B cell (primary cell): Measurements from ENCODE around the gene SLC25A21. TPM values are rescaled to one million over a fixed set of nuclear protein-coding genes. Genes with fewer than 3 reads are reported as not detected.
A peak's percentile ranks its signal among the peaks of the same experiment; 100 is the strongest.

ENCODE experiments used
- ATAC-seq: fragments of 200-7000 bp; cut with Tn5 transposase; one replicate; pipeline ENCODE4 v1.10.0; 2021; ENCODE audit warnings: low read depth, mild to moderate bottlenecking, moderate number of reproducible peaks, moderate library complexity
- CTCF ChIA-PET: fragments of 350-600 bp; sonication (Branson Sonifier 250); formaldehyde crosslinking; loops from one replicate; lab custom pipeline; 2021; ENCODE audit warnings: antibody characterized with exemption, inconsistent platforms; lab: Charles Lee
- POLR2A ChIA-PET: fragments of 350-600 bp; sonication (Branson Sonifier 250); formaldehyde crosslinking; loops from one replicate; lab custom pipeline; 2021; ENCODE audit warnings: antibody characterized with exemption; lab: Charles Lee
- DNase-seq: peaks from one replicate; pipeline ENCODE4 v3.0.0; 2013
- H2AFZ ChIP-seq: 2 replicates; pipeline ENCODE4 v1.6.1; 2012; ENCODE audit warnings: mild to moderate bottlenecking, low read depth, low read length; ENCODE audit not compliant: insufficient read depth, poor library complexity, severe bottlenecking
- H3K27ac ChIP-seq, 2 donors: 1 replicate in 1 of 2; 2 replicates in 1 of 2; pipeline ENCODE4 v1.5.1; 2012 to 2013; ENCODE audit warnings: low read length in 2 of 2, mild to moderate bottlenecking in 2 of 2, moderate library complexity in 1 of 2
- H3K27me3 ChIP-seq, 4 experiments: fragments of 200-600 bp in 1 of 4; sonication (generic) in 1 of 4; replicated peaks in 1 of 4; 1 replicate in 2 of 4; 2 replicates in 2 of 4; pipeline versions ENCODE4 v1.6.1 to v1.7.0; 2013 to 2016; ENCODE audit warnings: low read length in 3 of 4, mild to moderate bottlenecking in 2 of 4, mixed read lengths in 1 of 4, moderate library complexity in 1 of 4; ENCODE audit not compliant: insufficient read depth in 4 of 4, control insufficient read depth in 3 of 4; ENCODE audit errors: control extremely low read depth in 1 of 4
- H3K36me3 ChIP-seq, 2 experiments: replicated peaks in 1 of 2; 1 replicate in 1 of 2; 2 replicates in 1 of 2; pipeline versions ENCODE4 v1.6.1 to v1.7.1; 2013; ENCODE audit warnings: low read length in 1 of 2; ENCODE audit not compliant: insufficient read depth in 2 of 2, control insufficient read depth in 1 of 2; ENCODE audit errors: control extremely low read depth in 1 of 2, extremely low read depth in 1 of 2
- H3K4me1 ChIP-seq, 2 donors: fragments of 200-600 bp in 1 of 2; sonication (generic) in 1 of 2; 1 replicate in 1 of 2; 2 replicates in 1 of 2; pipeline versions ENCODE4 v1.5.1 to v1.6.1; 2013 to 2017; ENCODE audit warnings: low read length in 2 of 2; ENCODE audit not compliant: control insufficient read depth in 2 of 2, insufficient read depth in 2 of 2
- H3K4me2 ChIP-seq: replicated peaks from 2 replicates; pipeline ENCODE3; 2012; ENCODE audit warnings: mild to moderate bottlenecking, low read depth, low read length; ENCODE audit not compliant: poor library complexity, severe bottlenecking
- H3K4me3 ChIP-seq, 5 experiments: fragments of 200-600 bp in 1 of 5; sonication (generic) in 1 of 5; 1 replicate in 3 of 5; 2 replicates in 2 of 5; pipeline versions ENCODE4 v1.5.1 to v1.7.0; 2011 to 2016; ENCODE audit warnings: low read length in 4 of 5, mild to moderate bottlenecking in 4 of 5, low read depth in 2 of 5, control low read depth in 1 of 5, moderate library complexity in 1 of 5; ENCODE audit not compliant: insufficient read depth in 1 of 5; ENCODE audit errors: control extremely low read depth in 1 of 5, extremely low read depth in 1 of 5
- H3K79me2 ChIP-seq: fragments of 200-600 bp; sonication (generic); one replicate; pipeline ENCODE4 v1.6.0; 2016; ENCODE audit warnings: low read length; ENCODE audit not compliant: control insufficient read depth, insufficient read depth
- H3K9ac ChIP-seq: fragments of 200-600 bp; sonication (generic); 2 replicates; pipeline ENCODE4 v1.6.1; 2017; ENCODE audit warnings: mild to moderate bottlenecking, low read length, moderate library complexity
- H3K9me3 ChIP-seq, 3 donors: one replicate each; pipeline versions ENCODE4 v1.6.1 to v1.7.1; 2013; ENCODE audit warnings: low read length in 2 of 3; ENCODE audit not compliant: control insufficient read depth in 2 of 3, insufficient read depth in 1 of 3; ENCODE audit errors: control extremely low read depth in 1 of 3
- H4K20me1 ChIP-seq: 2 replicates; pipeline ENCODE4 v1.6.0; 2012; ENCODE audit warnings: mild to moderate bottlenecking, low read length; ENCODE audit not compliant: insufficient read depth, control insufficient read depth, poor library complexity, severe bottlenecking
- H3K27ac Mint-ChIP-seq: one replicate; pipeline ENCODE4 v1.8.0; 2021; ENCODE audit warnings: mixed read lengths
- H3K27me3 Mint-ChIP-seq: one replicate; pipeline ENCODE4 v1.8.0; 2021; ENCODE audit warnings: mixed read lengths
- H3K4me1 Mint-ChIP-seq: one replicate; pipeline ENCODE4 v1.8.0; 2021; ENCODE audit warnings: mixed read lengths
- H3K4me3 Mint-ChIP-seq: one replicate; pipeline ENCODE4 v1.8.0; 2021; ENCODE audit warnings: mixed read lengths
- H3K9me3 Mint-ChIP-seq: one replicate; pipeline ENCODE4 v1.8.0; 2022; ENCODE audit warnings: mixed read lengths; ENCODE audit not compliant: insufficient read depth
- CTCF ChIP-seq: fragments of 200-600 bp; IDR thresholded peaks from one replicate; pipeline ENCODE4 v1.8.0; 2022; ENCODE audit warnings: antibody characterized with exemption, mild to moderate bottlenecking
- EZH2 ChIP-seq: IDR thresholded peaks from 2 replicates; pipeline ENCODE4 v1.6.1; 2012; ENCODE audit warnings: borderline replicate concordance, low read depth, mild to moderate bottlenecking, moderate library complexity, low read length; ENCODE audit not compliant: insufficient read depth, poor library complexity, severe bottlenecking
- WGBS: methylation state at CpG from one replicate; pipeline ENCODE4 v1.1.5; 2013; ENCODE audit warnings: missing lambda C conversion rate; ENCODE audit not compliant: insufficient coverage; 5-methylcytosine and 5-hydroxymethylcytosine counted together
- intact Hi-C: fragments of 100-400 bp; cut with micrococcal nuclease; formaldehyde crosslinking; loops from one replicate; pipeline ENCODE4 v1.10.0; 2022
- polyA plus RNA-seq: library from polyadenylated mRNA; depleted of rRNA; stranded (reverse); fragments of >200 nt; gene quantifications from 2 replicates; pipeline ENCODE4 v1.2.3, GENCODE V29; 2012
- total RNA-seq, 2 donors: library from RNA; stranded (reverse); fragments of 120-200 nt in 1 of 2; gene quantifications; 1 replicate in 1 of 2; 2 replicates in 1 of 2; pipeline versions ENCODE4 v1.2.3 to v1.2.4, GENCODE V29; 2013 to 2022

SLC25A21 gene
- total and polyA plus RNA-seq, 2 donors (not counting 1 experiment from before 2014, with no cell fraction given) = not detected

- no peaks in the 10 kb centered on the region for H3K4me1 ChIP-seq
- peaks cover 0 to 8% (median 0%) of the 10 kb centered on the region in 3 donors for H3K9me3 ChIP-seq
- WGBS = 71% methylated on average over 1 of the region's 1 CpG
- peaks cover 2% of the 10 kb centered on the region for H3K9me3 Mint-ChIP-seq
- no peaks in the 10 kb centered on the region for H3K79me2 ChIP-seq
- no peak overlapping the region for H3K4me2 ChIP-seq
- no peaks in the 10 kb centered on the region for H3K27me3 Mint-ChIP-seq
- no peaks in the 10 kb centered on the region for H3K27me3 ChIP-seq
- H3K36me3 ChIP-seq = no peaks in the 10 kb centered on the region
- H3K27ac Mint-ChIP-seq = no peak overlapping the region
- H4K20me1 ChIP-seq = no peaks in the 10 kb centered on the region
- H3K4me3 Mint-ChIP-seq = no peak overlapping the region
- ChIA-PET POLR2A (no interaction called here), CTCF (no interaction called here)
- intact Hi-C loops = no loop called here
- no peak overlapping the region for H3K9ac ChIP-seq
- no peak overlapping the region for H2AFZ ChIP-seq
- no peak for DNase-seq
- no peak overlapping the region for H3K4me3 ChIP-seq
- TF ChIP-seq EZH2 = no peak
- no peak for TF ChIP-seq CTCF
- H3K27ac ChIP-seq = no peak overlapping the region
- ATAC-seq = no peak
- H3K4me1 Mint-ChIP-seq = no peaks in the 10 kb centered on the region
Measured at GRCh38 chr14:37153005-37153404, 19.4 kb downstream of the SLC25A21 start.

- H3K27me3 ChIP-seq = no peaks in the 10 kb centered on the region
- intact Hi-C loops = no loop called here
- ChIA-PET POLR2A (no interaction called here), CTCF (interaction anchor here (1.0 to 1.9 kb wide), 2 partner anchors 11 to 34 kb away, joined by 3 to 11 read pairs; no protein-coding TSS in a partner anchor)
- H3K27ac ChIP-seq = no peak overlapping the region
- no peaks in the 10 kb centered on the region for H3K4me1 ChIP-seq
- Mint-ChIP-seq H3K4me1 (no peaks in the 10 kb centered on the region), H3K4me3 (no peak overlapping the region), H3K9me3 (peaks cover 2% of the 10 kb centered on the region), H3K27me3 (no peaks in the 10 kb centered on the region), H3K27ac (no peak overlapping the region)
- H2AFZ ChIP-seq = no peak overlapping the region
- 0% methylated on average over 2 of the region's 3 CpGs for WGBS
- H3K4me3 ChIP-seq = no peak overlapping the region
- H3K79me2 ChIP-seq = no peaks in the 10 kb centered on the region
- peaks cover 0 to 8% (median 0%) of the 10 kb centered on the region in 3 donors for H3K9me3 ChIP-seq
- TF ChIP-seq CTCF = peak; percentile 41
- no peak for TF ChIP-seq EZH2
- DNase-seq (no peak), ATAC-seq (no peak)
- no peaks in the 10 kb centered on the region for H3K36me3 ChIP-seq
- H3K4me2 ChIP-seq = no peak overlapping the region
- H3K9ac ChIP-seq = no peak overlapping the region
- no peaks in the 10 kb centered on the region for H4K20me1 ChIP-seq
Measured at GRCh38 chr14:37150414-37150813, 22.0 kb downstream of the SLC25A21 start.
